Esophagus (tissue), 2 donors: ENCODE data around the gene SPTLC3. TPM values are rescaled to one million over a fixed set of nuclear protein-coding genes. Genes with fewer than 3 reads are reported as not detected.
A peak's percentile ranks its signal among the peaks of the same experiment; 100 is the strongest.

Experiments
- H3K27ac ChIP-seq, 2 donors: one replicate each; pipeline ENCODE4 v1.5.1; 2013; ENCODE audit warnings: low read depth in 2 of 2, mild to moderate bottlenecking in 2 of 2, inconsistent platforms in 1 of 2, low read length in 1 of 2, moderate library complexity in 1 of 2
- H3K27me3 ChIP-seq, 2 donors: one replicate each; pipeline ENCODE4 v1.6.1; 2013; ENCODE audit warnings: low read length in 2 of 2, control low read depth in 1 of 2, mild to moderate bottlenecking in 1 of 2; ENCODE audit not compliant: insufficient read depth in 2 of 2, control insufficient read depth in 1 of 2
- H3K36me3 ChIP-seq, 2 donors: one replicate each; pipeline ENCODE4 v1.6.1; 2013; ENCODE audit warnings: low read length in 1 of 2; ENCODE audit not compliant: control insufficient read depth in 2 of 2, insufficient read depth in 2 of 2
- H3K4me1 ChIP-seq, 2 donors: one replicate each; pipeline ENCODE4 v1.6.1; 2013; ENCODE audit warnings: low read length in 1 of 2; ENCODE audit not compliant: control insufficient read depth in 2 of 2, insufficient read depth in 2 of 2
- H3K4me3 ChIP-seq, 2 donors: one replicate each; pipeline ENCODE4 v1.5.1; 2013; ENCODE audit warnings: low read length in 2 of 2, mild to moderate bottlenecking in 2 of 2, low read depth in 1 of 2, moderate library complexity in 1 of 2
- H3K9me3 ChIP-seq, 2 donors: one replicate each; pipeline ENCODE4 v1.6.1; 2013; ENCODE audit warnings: mild to moderate bottlenecking in 2 of 2, low read depth in 1 of 2, low read length in 1 of 2, moderate library complexity in 1 of 2; ENCODE audit not compliant: control insufficient read depth in 2 of 2, insufficient read depth in 1 of 2
- WGBS, 2 donors: extraction: QIAGEN DNeasy Blood & Tissue Kit; methylation state at CpG; one replicate each; pipeline ENCODE4 v1.1.7; 2013; 5-methylcytosine and 5-hydroxymethylcytosine counted together
- polyA plus RNA-seq, 2 donors: library from polyadenylated mRNA; stranded (reverse); fragments of 200-250 nt; gene quantifications; one replicate each; pipeline ENCODE4 v1.2.3, GENCODE V29; 2013
- donor health status: healthy with polysubstance abuse.
- donor health status: Bipolar disorder and iron deficiency.

SPTLC3 gene
- polyA plus RNA-seq, 2 donors, result 3.5 TPM

GRCh38 chr20:13042458-13042794, 33.7 kb downstream of the SPTLC3 start:
- no peak overlapping the region for H3K4me3 ChIP-seq
- H3K4me1 ChIP-seq, result no peaks in the 10 kb centered on the region
- H3K9me3 ChIP-seq, result no peaks in the 10 kb centered on the region
- H3K27me3 ChIP-seq, result no peaks in the 10 kb centered on the region
- no peak overlapping the region for H3K27ac ChIP-seq
- no peaks in the 10 kb centered on the region for H3K36me3 ChIP-seq

- 73 to 82% methylated on average over 1 of the region's 1 CpG for WGBS, 2 donors
- H3K4me1 ChIP-seq, result no peaks in the 10 kb centered on the region
- no peaks in the 10 kb centered on the region for H3K9me3 ChIP-seq
- H3K27me3 ChIP-seq, result no peaks in the 10 kb centered on the region
- H3K36me3 ChIP-seq, result no peaks in the 10 kb centered on the region
- no peak overlapping the region for H3K27ac ChIP-seq
- no peak overlapping the region for H3K4me3 ChIP-seq
Measured at GRCh38 chr20:13046409-13046808, 37.6 kb downstream of the SPTLC3 start.

- H3K4me1 ChIP-seq, result no peaks in the 10 kb centered on the region
- H3K9me3 ChIP-seq, result no peaks in the 10 kb centered on the region
- H3K27me3 ChIP-seq, result no peaks in the 10 kb centered on the region
- H3K4me3 ChIP-seq, result no peak overlapping the region
- 57 to 80% methylated on average over 3 of the region's 3 CpGs for WGBS, 2 donors
- H3K36me3 ChIP-seq, result no peaks in the 10 kb centered on the region
- no peak overlapping the region for H3K27ac ChIP-seq
Measured at GRCh38 chr20:13054011-13054410, 45.2 kb downstream of the SPTLC3 start.

GRCh38 chr20:13058666-13059389, 50.1 kb downstream of the SPTLC3 start:
- WGBS, 2 donors, result 85 to 93% methylated on average over 9 of the region's 9 CpGs
- Histone ChIP-seq H3K4me1 (no peaks in the 10 kb centered on the region), H3K27me3 (no peaks in the 10 kb centered on the region), H3K36me3 (no peaks in the 10 kb centered on the region), H3K4me3 (no peak overlapping the region), H3K27ac (no peak overlapping the region), H3K9me3 (no peaks in the 10 kb centered on the region)

GRCh38 chr20:13059398-13060136, 50.8 kb downstream of the SPTLC3 start:
- Histone ChIP-seq H3K9me3 (no peaks in the 10 kb centered on the region), H3K36me3 (no peaks in the 10 kb centered on the region), H3K27me3 (no peaks in the 10 kb centered on the region), H3K27ac (no peak overlapping the region), H3K4me3 (no peak overlapping the region), H3K4me1 (no peaks in the 10 kb centered on the region)
- WGBS, 2 donors, result 74 to 76% methylated on average over 7 of the region's 7 CpGs

- H3K4me1 ChIP-seq, result no peaks in the 10 kb centered on the region
Measured at GRCh38 chr20:13060327-13060726, 51.6 kb downstream of the SPTLC3 start.

GRCh38 chr20:13061381-13061780, 52.6 kb downstream of the SPTLC3 start:
- H3K36me3 ChIP-seq, result no peaks in the 10 kb centered on the region
- 72 to 82% methylated on average over 3 of the region's 3 CpGs for WGBS, 2 donors
- H3K27me3 ChIP-seq, result no peaks in the 10 kb centered on the region

More at GRCh38 chr20:13060327-13060726, 51.6 kb downstream of the SPTLC3 start:
- Histone ChIP-seq H3K4me3 (no peak overlapping the region), H3K36me3 (no peaks in the 10 kb centered on the region), H3K27me3 (no peaks in the 10 kb centered on the region), H3K9me3 (no peaks in the 10 kb centered on the region), H3K27ac (no peak overlapping the region)

GRCh38 chr20:13062789-13063188, 54.0 kb downstream of the SPTLC3 start:
- Histone ChIP-seq H3K4me3 (no peak overlapping the region), H3K4me1 (no peaks in the 10 kb centered on the region), H3K27me3 (no peaks in the 10 kb centered on the region), H3K36me3 (no peaks in the 10 kb centered on the region), H3K27ac (no peak overlapping the region), H3K9me3 (no peaks in the 10 kb centered on the region)
- 31 to 52% methylated on average over 2 of the region's 2 CpGs for WGBS, 2 donors

More at GRCh38 chr20:13061381-13061780, 52.6 kb downstream of the SPTLC3 start:
- H3K4me3 ChIP-seq, result no peak overlapping the region
- H3K9me3 ChIP-seq, result no peaks in the 10 kb centered on the region
- no peaks in the 10 kb centered on the region for H3K4me1 ChIP-seq
- peak overlapping the region in 1 of 2 donors; percentile 21 for H3K27ac ChIP-seq

- no peak overlapping the region for H3K27ac ChIP-seq
- no peaks in the 10 kb centered on the region for H3K9me3 ChIP-seq
- WGBS, 2 donors, result 52% methylated on average over 3 of the region's 3 CpGs
- H3K4me1 ChIP-seq, result no peaks in the 10 kb centered on the region
- H3K27me3 ChIP-seq, result no peaks in the 10 kb centered on the region
- no peak overlapping the region for H3K4me3 ChIP-seq
- H3K36me3 ChIP-seq, result no peaks in the 10 kb centered on the region
Measured at GRCh38 chr20:13068336-13068735, 59.6 kb downstream of the SPTLC3 start.

GRCh38 chr20:13081877-13082276, 73.1 kb downstream of the SPTLC3 start:
- Histone ChIP-seq H3K4me3 (no peak overlapping the region), H3K27ac (no peak overlapping the region), H3K27me3 (no peaks in the 10 kb centered on the region), H3K9me3 (no peaks in the 10 kb centered on the region), H3K36me3 (no peaks in the 10 kb centered on the region), H3K4me1 (no peaks in the 10 kb centered on the region)
- 80 to 81% methylated on average over 1 of the region's 1 CpG for WGBS, 2 donors
